WTC11 (cell line): Measurements from ENCODE around the gene ENAH. TPM values are rescaled to one million over a fixed set of nuclear protein-coding genes. Genes with fewer than 3 reads are reported as not detected.

Experiments used
- ATAC-seq: fragments of 200-7000 bp; cut with Tn5 transposase; 2 replicates; pipeline ENCODE4 v1.10.0; 2021; ENCODE audit warnings: mild to moderate bottlenecking, moderate library complexity
- CTCF ChIA-PET: fragments of 300-600 bp; sonication (Branson Sonifier 250); formaldehyde crosslinking; loops from one replicate; lab custom pipeline; 2021; ENCODE audit warnings: antibody characterized with exemption; lab: Charles Lee
- POLR2A ChIA-PET: fragments of 350-600 bp; sonication (Branson Sonifier 250); formaldehyde crosslinking; loops from one replicate; lab custom pipeline; 2021; ENCODE audit warnings: antibody characterized with exemption; lab: Charles Lee
- DNase-seq: peaks from one replicate; pipeline ENCODE4 v3.0.0; 2021; ENCODE audit warnings: low spot score
- H3K27ac Mint-ChIP-seq: 2 replicates; pipeline ENCODE4 v1.8.0; 2021; ENCODE audit warnings: mixed read lengths
- H3K27me3 Mint-ChIP-seq: 2 replicates; pipeline ENCODE4 v1.8.0; 2021; ENCODE audit warnings: low read depth, mild to moderate bottlenecking, moderate library complexity, mixed read lengths
- H3K36me3 Mint-ChIP-seq: 2 replicates; pipeline ENCODE4 v1.8.0; 2021; ENCODE audit warnings: mixed read lengths
- H3K4me1 Mint-ChIP-seq: 2 replicates; pipeline ENCODE4 v1.8.0; 2022; ENCODE audit warnings: mixed read lengths
- H3K4me3 Mint-ChIP-seq: 2 replicates; pipeline ENCODE4 v1.8.0; 2021; ENCODE audit warnings: mild to moderate bottlenecking, moderate library complexity, mixed read lengths
- H3K9me3 Mint-ChIP-seq: 2 replicates; pipeline ENCODE4 v1.8.0; 2021; ENCODE audit warnings: mixed read lengths
- AR ChIP-seq: fragments of 250-450 bp; sonication (Bioruptor Pico); IDR thresholded peaks from 2 replicates; pipeline ENCODE4 v1.9.0; 2021; ENCODE audit warnings: mild to moderate bottlenecking
- CDX4 ChIP-seq: fragments of 250-450 bp; sonication (Bioruptor Pico); IDR thresholded peaks from 2 replicates; pipeline ENCODE4 v1.9.0; 2021; ENCODE audit warnings: moderate library complexity, mild to moderate bottlenecking, inconsistent platforms, borderline replicate concordance
- CREM ChIP-seq: sonication (generic); formaldehyde crosslinking; IDR thresholded peaks from 2 replicates; pipeline ENCODE4 v1.8.1; 2022; ENCODE audit warnings: mild to moderate bottlenecking, missing genetic modification reagents, moderate library complexity
- CTCF ChIP-seq: fragments of 200-600 bp; IDR thresholded peaks from 2 replicates; pipeline ENCODE4 v1.8.0; 2022; ENCODE audit warnings: antibody characterized with exemption
- ERG ChIP-seq: fragments of 250-450 bp; sonication (Bioruptor Pico); IDR thresholded peaks from 2 replicates; pipeline ENCODE4 v1.8.0; 2021; ENCODE audit warnings: mild to moderate bottlenecking
- ETV6 ChIP-seq: sonication (generic); formaldehyde crosslinking; IDR thresholded peaks from 2 replicates; pipeline ENCODE4 v1.8.1; 2022; ENCODE audit warnings: mild to moderate bottlenecking, missing genetic modification reagents
- JAZF1 ChIP-seq: fragments of 250-450 bp; sonication (Bioruptor Pico); IDR thresholded peaks from 2 replicates; pipeline ENCODE4 v1.9.0; 2021; ENCODE audit warnings: moderate library complexity, mild to moderate bottlenecking, inconsistent platforms
- JUN ChIP-seq: sonication (generic); formaldehyde crosslinking; IDR thresholded peaks from 2 replicates; pipeline ENCODE4 v1.8.0; 2023; ENCODE audit warnings: mild to moderate bottlenecking, missing genetic modification reagents
- NFE2L1 ChIP-seq: sonication (generic); formaldehyde crosslinking; IDR thresholded peaks from 2 replicates; pipeline ENCODE4 v1.8.1; 2023; ENCODE audit warnings: missing genetic modification reagents
- NFYB ChIP-seq: sonication (generic); formaldehyde crosslinking; conservative IDR thresholded peaks from 2 replicates; pipeline ENCODE4 v1.8.0; 2022; ENCODE audit warnings: low read depth, missing genetic modification reagents
- SP1 ChIP-seq: sonication (generic); formaldehyde crosslinking; conservative IDR thresholded peaks from 2 replicates; pipeline ENCODE4 v1.8.1; 2022; ENCODE audit warnings: missing genetic modification reagents
- STAT6 ChIP-seq: sonication (generic); formaldehyde crosslinking; conservative IDR thresholded peaks from 2 replicates; pipeline ENCODE4 v1.8.1; 2023; ENCODE audit warnings: mild to moderate bottlenecking, low read depth, missing genetic modification reagents, moderate library complexity
- TCF7 ChIP-seq: sonication (generic); formaldehyde crosslinking; IDR thresholded peaks from 2 replicates; pipeline ENCODE4 v1.8.0; 2022; ENCODE audit warnings: mild to moderate bottlenecking, low read depth, missing genetic modification reagents, moderate library complexity
- ZBTB43 ChIP-seq: sonication (generic); formaldehyde crosslinking; IDR thresholded peaks from 2 replicates; pipeline ENCODE4 v1.8.1; 2023; ENCODE audit warnings: mild to moderate bottlenecking, missing genetic modification reagents
- ZMAT4 ChIP-seq: fragments of 250-450 bp; sonication (Bioruptor Pico); IDR thresholded peaks from 2 replicates; pipeline ENCODE4 v1.9.0; 2021; ENCODE audit warnings: mild to moderate bottlenecking
- ZNF121 ChIP-seq: sonication (generic); formaldehyde crosslinking; IDR thresholded peaks from 2 replicates; pipeline ENCODE4 v1.8.0; 2023; ENCODE audit warnings: missing genetic modification reagents
- ZNF281 ChIP-seq: sonication (generic); formaldehyde crosslinking; IDR thresholded peaks from 2 replicates; pipeline ENCODE4 v1.8.0; 2023; ENCODE audit warnings: mild to moderate bottlenecking, missing genetic modification reagents
- total RNA-seq: library from RNA; stranded (reverse); gene quantifications from 3 replicates; pipeline ENCODE4 v1.2.3, GENCODE V29; 2021

Gene ENAH
- total RNA-seq, 1 experiment from 2014 or later = 227 TPM

- TF ChIP-seq ERG (CRISPR knock-in tag) (no peak), CREM (CRISPR knock-in tag) (no peak), NFE2L1 (CRISPR knock-in tag) (no peak), SP1 (no peak), STAT6 (no peak), JUN (CRISPR knock-in tag) (no peak), ZNF121 (no peak), ETV6 (CRISPR knock-in tag) (no peak), NFYB (no peak), CTCF (no peak), ZBTB43 (CRISPR knock-in tag) (no peak)
Measured at GRCh38 chr1:225494789-225495359, 158.0 kb downstream of the ENAH start (continued).

GRCh38 chr1:225493591-225494246 lies 159.2 kb downstream of the ENAH start:
- Mint-ChIP-seq H3K4me3 (no peak overlapping the region), H3K4me1 (peaks cover 6% of the 10 kb centered on the region; the same call in 1 of the 2 replicates), H3K9me3 (no peaks in the 10 kb centered on the region), H3K27me3 (no peaks in the 10 kb centered on the region), H3K36me3 (peaks cover 20% of the 10 kb centered on the region), H3K27ac (no peak overlapping the region)
- ATAC-seq = no peak
- DNase-seq = no peak
- POLR2A ChIA-PET = no interaction called here
- CTCF ChIA-PET = interaction anchor here (2.4 to 5.9 kb wide), 2 partner anchors 12 to 19 kb away, joined by 8 to 31 read pairs; no protein-coding TSS in a partner anchor
- TF ChIP-seq JAZF1 (no peak), ZNF281 (CRISPR knock-in tag) (no peak), AR (no peak), STAT6 (no peak), NFE2L1 (CRISPR knock-in tag) (no peak), ZMAT4 (CRISPR knock-in tag) (no peak), TCF7 (CRISPR knock-in tag) (no peak), CDX4 (no peak)
